Gastroesophageal sphincter (tissue), 3 donors: Measurements from ENCODE around the gene ARFGEF2.

Source experiments
- EP300 ChIP-seq: sonication (generic); formaldehyde crosslinking; IDR thresholded peaks from one replicate; pipeline ENCODE4 v1.6.1; 2017; ENCODE audit warnings: antibody characterized with exemption, mild to moderate bottlenecking
- POLR2A ChIP-seq, 2 donors: fragments of 450-650 bp; IDR thresholded peaks; one replicate each; pipeline ENCODE4 v1.6.1; 2017; ENCODE audit warnings: antibody characterized with exemption in 2 of 2, mild to moderate bottlenecking in 2 of 2, moderate library complexity in 1 of 2
- POLR2AphosphoS5 ChIP-seq: sonication (generic); formaldehyde crosslinking; IDR thresholded peaks from one replicate; pipeline ENCODE4 v1.6.1; 2017; ENCODE audit warnings: antibody characterized with exemption
- TF ChIP-seq, protein P1 (sequence below), 4 experiments: fragments of 200-600 bp in 2 of 4; fragments of 450-650 bp in 2 of 4; sonication (generic) in 1 of 4; IDR thresholded peaks; one replicate each; pipeline ENCODE4 v1.5.1; 2017 to 2019; ENCODE audit warnings: antibody characterized with exemption in 4 of 4, mild to moderate bottlenecking in 2 of 4, moderate library complexity in 2 of 4

DNA sequence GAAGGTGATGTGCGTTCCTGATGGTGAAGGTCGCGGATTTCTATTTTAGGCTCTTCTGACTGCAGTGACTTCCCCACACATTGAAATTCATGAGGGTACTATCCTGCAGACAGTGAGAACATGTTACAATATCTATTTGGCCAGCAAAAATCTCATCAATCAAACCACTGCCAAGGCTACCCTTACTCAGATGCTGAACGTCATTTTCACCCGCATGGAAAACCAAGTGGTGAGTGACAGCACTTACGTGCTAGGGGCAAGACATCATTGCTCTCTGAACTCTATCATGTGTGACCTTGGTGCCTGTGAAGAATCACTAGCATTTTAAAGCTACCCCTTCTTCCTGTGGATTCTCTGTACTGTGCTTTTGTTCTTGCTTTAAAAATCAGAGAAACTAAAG is 31.1 kb downstream of the ARFGEF2 start:
- TF ChIP-seq, protein P1, sequence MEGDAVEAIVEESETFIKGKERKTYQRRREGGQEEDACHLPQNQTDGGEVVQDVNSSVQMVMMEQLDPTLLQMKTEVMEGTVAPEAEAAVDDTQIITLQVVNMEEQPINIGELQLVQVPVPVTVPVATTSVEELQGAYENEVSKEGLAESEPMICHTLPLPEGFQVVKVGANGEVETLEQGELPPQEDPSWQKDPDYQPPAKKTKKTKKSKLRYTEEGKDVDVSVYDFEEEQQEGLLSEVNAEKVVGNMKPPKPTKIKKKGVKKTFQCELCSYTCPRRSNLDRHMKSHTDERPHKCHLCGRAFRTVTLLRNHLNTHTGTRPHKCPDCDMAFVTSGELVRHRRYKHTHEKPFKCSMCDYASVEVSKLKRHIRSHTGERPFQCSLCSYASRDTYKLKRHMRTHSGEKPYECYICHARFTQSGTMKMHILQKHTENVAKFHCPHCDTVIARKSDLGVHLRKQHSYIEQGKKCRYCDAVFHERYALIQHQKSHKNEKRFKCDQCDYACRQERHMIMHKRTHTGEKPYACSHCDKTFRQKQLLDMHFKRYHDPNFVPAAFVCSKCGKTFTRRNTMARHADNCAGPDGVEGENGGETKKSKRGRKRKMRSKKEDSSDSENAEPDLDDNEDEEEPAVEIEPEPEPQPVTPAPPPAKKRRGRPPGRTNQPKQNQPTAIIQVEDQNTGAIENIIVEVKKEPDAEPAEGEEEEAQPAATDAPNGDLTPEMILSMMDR (IDR thresholded peaks at IDR 0.05) = no peak
- no peak for TF ChIP-seq POLR2A (IDR thresholded peaks at IDR 0.05)
- no peak for TF ChIP-seq POLR2AphosphoS5
- TF ChIP-seq EP300 = no peak
